ENCODE measurements around the gene TAL1.

TAL1 gene

GRCh38 chr1:47216278-47217059 lies 15.6 kb downstream of the TAL1 start:
- H3K9ac ChIP-seq (ENCODE audit: low read length), result no peak overlapping the region
- no peak overlapping the region for H2AFZ ChIP-seq (ENCODE audit: low read length)
- H4K20me1 ChIP-seq (ENCODE audit: insufficient read depth, low read length), result no peaks in the 10 kb centered on the region
- no peaks in the 10 kb centered on the region for H3K4me1 ChIP-seq (ENCODE audit: insufficient read depth, low read length, severe bottlenecking)
- TF ChIP-seq EZH2 (IDR thresholded peaks at IDR 0.05; ENCODE audit: borderline replicate concordance, low read length) (no peak), CTCF (IDR thresholded peaks at IDR 0.05; ENCODE audit: low read length) (no peak)
- no peaks in the 10 kb centered on the region for H3K79me2 ChIP-seq (ENCODE audit: insufficient read depth, low read length)
- no peak overlapping the region for H3K27ac ChIP-seq (ENCODE audit: low read depth, low read length, poor library complexity, severe bottlenecking)
- no peaks in the 10 kb centered on the region for H3K27me3 ChIP-seq (ENCODE audit: insufficient read depth, low read length)
- H3K4me3 ChIP-seq (ENCODE audit: low read depth, low read length, poor library complexity, severe bottlenecking), result no peak overlapping the region
- no peaks in the 10 kb centered on the region for H3K36me3 ChIP-seq (ENCODE audit: insufficient read depth, low read length)
- no peaks in the 10 kb centered on the region for H3F3A ChIP-seq (ENCODE audit: insufficient read depth, low read length)
- H3K4me2 ChIP-seq (ENCODE audit: low read length), result no peak overlapping the region
- H3K9me3 ChIP-seq (ENCODE audit: low read length), result no peaks in the 10 kb centered on the region
- no peaks in the 10 kb centered on the region for H3K9me2 ChIP-seq (ENCODE audit: low read depth, low read length)

- Histone ChIP-seq H3K36me3 (ENCODE audit: insufficient read depth, low read length) (no peaks in the 10 kb centered on the region), H3K9me2 (ENCODE audit: low read depth, low read length) (no peaks in the 10 kb centered on the region), H3K79me2 (ENCODE audit: insufficient read depth, low read length) (no peaks in the 10 kb centered on the region), H3F3A (ENCODE audit: insufficient read depth, low read length) (no peaks in the 10 kb centered on the region), H3K4me1 (ENCODE audit: insufficient read depth, low read length, severe bottlenecking) (no peaks in the 10 kb centered on the region), H3K4me3 (ENCODE audit: low read depth, low read length, poor library complexity, severe bottlenecking) (no peak overlapping the region), H3K4me2 (ENCODE audit: low read length) (no peak overlapping the region), H3K9ac (ENCODE audit: low read length) (no peak overlapping the region), H3K27ac (ENCODE audit: low read depth, low read length, poor library complexity, severe bottlenecking) (no peak overlapping the region), H3K27me3 (ENCODE audit: insufficient read depth, low read length) (no peaks in the 10 kb centered on the region), H3K9me3 (ENCODE audit: low read length) (no peaks in the 10 kb centered on the region), H4K20me1 (ENCODE audit: insufficient read depth, low read length) (no peaks in the 10 kb centered on the region), H2AFZ (ENCODE audit: low read length) (no peak overlapping the region)
- TF ChIP-seq CTCF (IDR thresholded peaks at IDR 0.05; ENCODE audit: low read length) (no peak), EZH2 (IDR thresholded peaks at IDR 0.05; ENCODE audit: borderline replicate concordance, low read length) (no peak)
These were observed 16.3 kb downstream of the TAL1 start for GRCh38 chr1:47215713-47216112.

GRCh38 chr1:47214549-47214948 lies 17.5 kb downstream of the TAL1 start:
- no peak overlapping the region for H3K27ac ChIP-seq (ENCODE audit: low read depth, low read length, poor library complexity, severe bottlenecking)
- H3F3A ChIP-seq (ENCODE audit: insufficient read depth, low read length), result no peaks in the 10 kb centered on the region
- no peak overlapping the region for H3K4me3 ChIP-seq (ENCODE audit: low read depth, low read length, poor library complexity, severe bottlenecking)
- H3K36me3 ChIP-seq (ENCODE audit: insufficient read depth, low read length), result no peaks in the 10 kb centered on the region
- H3K9me3 ChIP-seq (ENCODE audit: low read length), result no peaks in the 10 kb centered on the region
- no peaks in the 10 kb centered on the region for H3K9me2 ChIP-seq (ENCODE audit: low read depth, low read length)
- no peak overlapping the region for H2AFZ ChIP-seq (ENCODE audit: low read length)
- TF ChIP-seq CTCF (IDR thresholded peaks at IDR 0.05; ENCODE audit: low read length), result no peak
- TF ChIP-seq EZH2 (IDR thresholded peaks at IDR 0.05; ENCODE audit: borderline replicate concordance, low read length), result no peak
- no peaks in the 10 kb centered on the region for H4K20me1 ChIP-seq (ENCODE audit: insufficient read depth, low read length)
- no peak overlapping the region for H3K9ac ChIP-seq (ENCODE audit: low read length)
- no peak overlapping the region for H3K4me2 ChIP-seq (ENCODE audit: low read length)
- H3K79me2 ChIP-seq (ENCODE audit: insufficient read depth, low read length), result no peaks in the 10 kb centered on the region
- H3K27me3 ChIP-seq (ENCODE audit: insufficient read depth, low read length), result no peaks in the 10 kb centered on the region
- H3K4me1 ChIP-seq (ENCODE audit: insufficient read depth, low read length, severe bottlenecking), result no peaks in the 10 kb centered on the region

All from OCI-LY1 (cell line).